Left renal cortex interstitium (tissue), 4 donors: ENCODE results near the gene VEZT. TPM values are rescaled to one million over a fixed set of nuclear protein-coding genes. Genes with fewer than 3 reads are reported as not detected.
"Not testable (repeated sequence)": the region's sequence is repeated elsewhere in the genome, so short reads cannot be mapped to it uniquely, and the experiment has no call there.

Experiments
- DNase-seq, 4 donors: peaks; one replicate each; pipeline ENCODE4 v3.0.0-alpha.2; 2013; ENCODE audit warnings: low read depth in 4 of 4, low spot score in 2 of 4, missing footprints in 1 of 4
- polyA plus RNA-seq, 4 donors: library from polyadenylated mRNA; unstranded; fragments of 120-200 nt; gene quantifications; one replicate each; pipeline ENCODE4 v1.2.1, GENCODE V29; 2013; ENCODE audit not compliant: insufficient read length in 4 of 4

VEZT gene
- polyA plus RNA-seq: 10 to 100 TPM; 69.9 to 90.3 (median 78.3) TPM

DNA sequence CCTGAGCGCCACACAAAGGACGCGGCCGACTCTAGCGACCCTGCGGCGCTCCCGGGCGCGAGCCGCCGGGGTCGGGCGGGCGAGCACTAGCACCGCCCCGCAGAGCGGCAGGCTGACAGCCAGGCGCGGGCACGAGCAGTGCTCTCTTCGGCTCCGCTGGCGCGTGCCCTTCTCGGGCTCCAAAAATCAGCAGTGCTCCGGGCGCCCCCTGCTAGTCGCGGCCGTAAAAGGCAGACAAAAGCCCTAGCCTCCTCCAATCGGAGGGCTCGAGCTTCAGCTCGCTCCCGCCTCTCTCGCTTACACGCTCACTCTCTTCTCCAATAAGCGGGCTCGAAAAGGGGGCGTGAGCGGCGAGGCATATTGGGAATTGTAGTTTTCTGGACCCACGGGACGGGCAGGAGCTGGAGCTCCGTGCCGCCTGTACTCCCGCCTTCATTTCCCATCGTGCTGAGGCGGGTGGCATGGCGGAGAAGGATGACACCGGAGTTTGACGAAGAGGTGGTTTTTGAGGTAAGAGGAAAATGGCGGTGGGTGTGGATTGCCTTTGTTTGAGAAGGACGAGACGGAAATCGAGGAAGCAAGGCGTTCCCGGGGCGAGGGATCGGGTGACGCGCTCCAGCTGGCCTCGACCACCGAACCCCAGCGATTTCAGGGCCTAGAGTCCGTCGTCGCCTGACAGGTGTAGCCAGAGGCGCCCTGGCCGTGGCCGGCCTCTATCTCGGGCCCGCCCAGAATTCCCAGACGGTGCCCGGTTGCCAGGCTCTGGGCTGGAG lies at the start of gene VEZT, which contains the start of gene FGD6:
VEZT (plus strand) TSS at position 431 of the 773 bp plus-strand sequence; CDS start at position 475, 44 bp downstream.
FGD6 (minus strand) TSS at position 91 of the 773 bp plus-strand sequence. CDS start 227 bp downstream, outside the sequence.
- DNase-seq: peak; percentile 99

- no peak for DNase-seq
Measured at GRCh38 chr12:95168746-95169145, 48.9 kb upstream of the VEZT start.

- no peak for DNase-seq
Measured at GRCh38 chr12:95169368-95169767, 48.2 kb upstream of the VEZT start.

GRCh38 chr12:95173392-95174251 lies 44.0 kb upstream of the VEZT start:
- DNase-seq: peak in 2 of 4 donors; percentile 18 to 25

GRCh38 chr12:95177201-95177768 lies 40.3 kb upstream of the VEZT start:
- no peak for DNase-seq

GRCh38 chr12:95178136-95178535 lies 39.5 kb upstream of the VEZT start:
- DNase-seq: no peak

DNA sequence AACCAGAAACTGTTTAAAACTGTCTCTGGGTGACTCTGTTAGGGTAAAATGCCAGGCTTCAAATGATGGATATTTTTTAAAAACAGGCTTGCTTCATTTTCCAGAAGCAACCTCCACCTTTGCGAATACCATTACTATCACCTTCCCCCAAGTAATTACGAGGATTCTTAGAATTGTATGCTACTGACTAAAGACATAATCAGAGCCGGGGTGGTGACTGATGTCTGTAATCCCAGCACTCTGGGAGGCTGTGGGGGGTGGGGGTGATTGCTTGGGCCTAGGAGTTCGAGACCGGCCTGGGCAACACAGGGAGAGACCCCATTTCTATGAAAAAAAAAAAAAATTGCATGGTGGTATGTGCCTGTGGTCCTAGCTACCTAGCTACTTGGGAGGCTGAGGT lies 38.6 kb upstream of the VEZT start:
- no peak for DNase-seq

DNA sequence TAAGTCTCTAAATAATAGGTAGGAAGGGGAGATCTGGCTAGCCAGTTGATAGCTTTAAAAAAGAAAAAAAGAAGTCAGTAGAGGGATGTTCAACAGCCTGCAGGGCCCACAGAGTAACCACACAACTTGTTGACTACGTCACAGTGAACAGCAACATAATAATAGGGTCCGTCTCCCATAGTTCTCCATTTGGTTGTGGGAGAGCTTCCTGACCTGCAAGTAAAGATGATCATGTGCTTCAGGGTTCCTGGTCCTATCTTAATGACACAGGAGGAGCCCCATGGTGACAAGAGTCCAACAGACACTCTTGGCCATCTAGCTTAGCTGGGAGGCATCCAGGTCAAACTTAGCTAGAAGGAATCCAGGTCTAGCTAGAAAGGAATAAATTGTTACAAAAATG lies 36.5 kb upstream of the VEZT start:
- no peak for DNase-seq

GRCh38 chr12:95182868-95183415 lies 34.7 kb upstream of the VEZT start:
- no peak for DNase-seq

DNA sequence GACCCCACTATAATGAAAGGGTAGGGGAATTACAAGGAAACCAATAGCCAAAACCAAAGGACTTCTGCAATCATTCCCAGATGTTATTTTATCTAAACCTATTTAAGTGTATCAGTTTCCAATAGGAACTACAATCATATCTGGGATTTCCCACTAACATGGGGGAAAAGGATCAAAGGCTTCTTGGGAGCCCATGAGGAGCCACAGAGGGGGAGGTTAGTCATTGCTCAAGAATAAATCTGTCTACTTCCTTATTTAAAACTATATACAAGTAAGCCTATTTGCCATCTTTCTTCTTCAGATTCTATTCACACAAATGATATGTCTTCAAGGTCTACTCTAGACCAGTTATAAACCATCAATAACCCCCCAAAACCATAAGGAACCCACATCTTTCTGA lies 33.5 kb upstream of the VEZT start:
- no peak for DNase-seq

- no peak for DNase-seq
Measured at GRCh38 chr12:95185072-95185471, 32.5 kb upstream of the VEZT start.

GRCh38 chr12:95185854-95186253 lies 31.8 kb upstream of the VEZT start:
- DNase-seq: no peak

DNA sequence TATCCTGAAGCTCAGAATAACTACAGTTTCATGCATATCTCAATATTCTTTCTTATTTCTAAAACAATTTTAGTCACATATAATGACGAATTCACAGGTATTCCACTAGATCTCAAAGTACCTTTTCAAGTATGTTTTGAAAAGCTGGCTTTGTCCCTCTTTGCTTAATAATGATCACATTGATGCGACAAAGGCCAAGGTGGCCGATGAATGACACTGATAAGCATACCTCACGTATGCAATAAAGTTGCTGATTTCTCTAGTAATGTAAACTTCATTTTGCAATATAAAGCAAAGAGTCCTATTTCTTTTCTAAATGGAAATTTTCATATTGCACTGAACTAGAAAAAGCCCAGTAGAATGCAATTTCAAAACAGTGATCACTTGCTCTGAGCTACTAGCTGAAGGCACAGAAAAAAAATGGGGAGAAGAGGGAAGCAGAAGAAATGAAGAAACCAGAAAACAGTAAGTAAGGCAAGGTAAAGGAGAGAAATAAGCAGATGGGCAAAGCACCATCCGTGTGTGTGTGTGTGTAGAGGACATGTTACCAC lies 29.7 kb upstream of the VEZT start:
- DNase-seq: no peak

DNA sequence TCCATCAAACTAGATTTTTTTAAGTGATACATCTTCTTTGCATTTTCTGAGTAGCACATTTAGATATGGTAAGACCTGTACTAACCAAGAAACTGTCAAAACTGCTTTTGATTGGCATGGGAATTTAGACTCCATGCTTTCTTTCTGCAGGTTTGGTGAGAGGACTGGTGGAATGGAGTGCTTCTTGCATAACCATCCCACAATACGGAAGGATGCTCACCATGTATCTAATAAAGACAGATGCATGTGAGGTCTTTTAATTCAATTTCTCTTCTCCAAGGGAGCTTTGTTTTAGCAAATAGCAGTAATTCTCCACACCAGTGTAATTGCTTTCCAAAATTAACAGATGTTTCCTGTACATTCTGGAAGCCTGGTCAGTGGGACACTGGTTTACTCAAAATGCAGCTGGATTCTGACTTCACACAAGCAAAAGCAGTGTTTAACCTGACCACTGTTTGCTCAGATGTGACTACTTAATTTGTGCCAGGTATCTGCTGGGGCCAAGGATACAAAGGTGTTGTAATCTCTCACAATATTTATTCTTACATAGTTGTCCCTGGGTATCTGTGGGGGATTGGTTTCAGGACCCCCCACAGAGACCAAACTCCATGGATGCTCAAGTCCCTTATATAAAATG lies 26.4 kb upstream of the VEZT start:
- no peak for DNase-seq

DNA sequence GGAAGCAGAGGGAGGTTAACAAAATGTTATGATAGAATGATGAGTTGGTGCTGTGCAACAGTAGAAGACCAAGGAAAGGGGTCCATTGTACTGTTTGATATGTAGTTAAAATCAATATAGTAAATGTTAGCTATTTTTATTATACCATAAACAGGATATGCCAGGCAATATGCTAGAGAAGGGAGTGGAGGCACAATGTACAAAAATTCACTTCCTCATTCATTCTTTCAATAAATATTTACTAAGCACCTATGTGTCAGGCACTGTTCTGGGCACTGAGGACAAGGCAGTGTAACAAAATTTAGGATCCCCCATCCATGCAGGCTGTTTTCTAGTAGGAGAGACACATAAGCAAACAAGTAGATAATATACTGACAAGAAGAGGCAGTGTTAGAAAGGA lies 25.3 kb upstream of the VEZT start:
- no peak for DNase-seq

- DNase-seq: no peak
Measured at GRCh38 chr12:95193139-95193538, 24.5 kb upstream of the VEZT start.

DNA sequence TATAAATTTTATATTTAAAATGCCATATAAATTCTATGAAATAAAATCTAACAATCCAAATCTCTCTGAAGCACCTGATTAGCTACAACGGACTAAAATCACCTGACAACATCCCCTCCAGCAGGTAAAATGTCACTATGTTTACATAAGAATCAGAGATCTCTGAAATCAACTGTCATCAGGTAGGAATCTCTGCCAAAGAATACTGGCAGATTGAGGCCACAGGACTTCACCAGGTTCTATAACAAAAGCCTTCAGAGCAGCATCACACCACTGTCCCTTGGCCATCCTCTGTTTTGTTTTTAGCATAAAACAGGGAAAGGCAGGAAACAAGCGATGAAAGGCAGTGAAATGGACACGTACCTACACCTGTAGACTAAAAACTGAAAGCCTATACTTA lies 22.5 kb upstream of the VEZT start:
- DNase-seq: no peak

- not testable (repeated sequence) for DNase-seq
Measured at GRCh38 chr12:95196875-95197569, 20.6 kb upstream of the VEZT start.

DNA sequence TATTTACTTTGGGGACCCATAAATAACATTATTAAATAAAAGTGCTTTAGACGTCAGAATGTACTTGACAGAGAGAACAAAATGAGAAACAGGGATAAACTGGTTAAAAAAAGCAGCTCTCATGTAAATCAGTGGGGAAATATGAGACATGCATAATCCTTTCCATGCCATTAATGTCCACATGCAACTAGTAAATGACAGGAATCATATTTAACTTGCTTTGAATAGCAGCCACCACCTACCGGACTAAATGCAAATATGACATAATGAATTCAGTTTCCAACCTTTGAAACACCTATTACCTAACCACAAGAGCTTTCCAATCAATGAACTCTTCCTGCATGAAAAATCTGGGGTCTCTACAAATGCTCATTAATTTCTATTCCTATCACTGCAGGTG lies 20.0 kb upstream of the VEZT start:
- DNase-seq: no peak

- no peak for DNase-seq
Measured at GRCh38 chr12:95198914-95199313, 18.7 kb upstream of the VEZT start.
